NOMO-1 treated with DMSO at 0.1 percent for 48 hours (cell line): ENCODE data around the gene LAMB1.
"Not testable (repeated sequence)": the region's sequence is repeated elsewhere in the genome, so short reads cannot be mapped to it uniquely, and the experiment has no call there.

Source experiments
- DNase-seq: peaks from one replicate; lab custom pipeline; 2025; ENCODE audit not compliant: unreplicated experiment; lab: John Stamatoyannopoulos, UW

Gene LAMB1

DNA sequence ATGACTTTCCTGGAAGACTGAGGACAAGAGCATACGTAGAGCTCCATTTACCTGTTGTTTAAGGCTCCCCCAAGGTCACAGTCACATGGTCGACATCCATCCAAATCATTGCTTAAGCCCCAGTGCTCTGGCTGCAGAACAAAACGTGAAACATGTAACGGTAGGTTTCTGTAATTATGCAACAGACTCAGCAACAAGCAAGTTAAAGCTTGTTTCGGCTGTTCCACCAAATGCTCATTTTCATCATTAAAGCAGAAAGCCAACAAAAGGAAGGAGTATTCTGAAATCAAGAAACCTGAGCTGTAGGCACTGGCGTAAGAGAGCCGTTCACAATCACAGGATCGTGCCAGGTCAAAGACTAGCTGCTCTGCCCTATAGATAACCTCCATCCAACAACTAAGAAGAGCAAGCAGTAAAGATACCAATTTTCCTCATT is 30.0 kb downstream of the LAMB1 start:
- no peak for DNase-seq

- DNase-seq, result no peak
Measured at GRCh38 chr7:107972075-107972482, 30.9 kb downstream of the LAMB1 start.

GRCh38 chr7:107971613-107972012 is 31.3 kb downstream of the LAMB1 start:
- no peak for DNase-seq

DNA sequence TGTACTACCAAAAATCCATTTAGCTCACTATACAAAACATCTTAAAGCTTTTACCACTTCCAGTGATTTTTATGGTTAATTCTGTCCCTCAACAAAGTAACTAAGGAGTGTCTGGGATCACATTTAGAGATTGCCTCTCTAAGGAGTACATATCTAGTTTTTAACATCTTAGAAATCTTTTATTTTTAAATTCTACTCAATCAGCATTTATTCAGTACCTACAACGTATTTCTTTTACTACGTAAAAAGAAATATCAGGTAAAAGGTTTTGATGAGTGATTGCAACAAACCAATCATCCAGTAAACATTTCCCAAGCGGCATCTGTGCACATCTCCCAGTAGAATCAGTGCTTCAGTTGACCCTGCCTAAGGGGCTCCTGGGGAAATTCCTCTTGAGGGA is 31.9 kb downstream of the LAMB1 start:
- DNase-seq, result no peak

GRCh38 chr7:107969856-107970255 is 33.1 kb downstream of the LAMB1 start:
- no peak for DNase-seq

DNA sequence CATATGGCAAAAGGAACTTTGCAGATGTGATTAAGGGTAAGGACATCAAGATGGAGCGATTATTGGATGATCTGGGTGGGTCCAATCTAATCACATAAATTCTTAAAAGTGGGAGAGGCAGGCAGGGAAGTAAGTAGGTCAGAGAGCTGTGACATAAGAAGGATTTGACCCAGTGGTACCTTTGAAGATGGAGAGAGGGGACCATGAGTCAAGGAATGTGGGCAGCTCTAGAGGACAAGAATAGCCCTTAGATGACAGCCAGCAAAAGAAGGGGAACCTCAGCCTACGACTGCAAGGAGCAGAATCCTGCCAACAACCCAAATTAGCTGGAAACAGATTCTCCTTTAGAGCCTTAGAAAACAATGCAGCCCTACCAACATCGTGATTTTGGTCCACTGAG is 34.5 kb downstream of the LAMB1 start:
- DNase-seq, result no peak

DNA sequence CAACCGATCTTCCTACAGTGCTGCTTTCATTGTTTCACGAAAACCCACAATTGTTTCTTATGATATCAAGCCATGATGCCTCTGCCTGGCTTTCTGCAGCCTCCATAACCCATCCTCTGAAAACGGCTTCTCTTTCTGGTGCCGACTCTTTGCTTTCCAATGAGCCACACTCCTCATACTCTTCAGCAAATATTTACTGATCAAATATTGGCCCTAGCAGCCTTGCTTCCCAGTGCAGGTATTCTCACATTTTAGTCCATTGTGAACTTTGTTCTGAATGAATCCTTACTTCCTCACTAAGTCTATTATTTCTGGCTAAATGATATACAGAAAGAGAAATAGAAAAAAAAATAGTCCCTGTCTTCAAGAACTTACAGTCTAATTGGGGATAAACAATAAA is 35.5 kb downstream of the LAMB1 start:
- no peak for DNase-seq

GRCh38 chr7:107966711-107967110 is 36.2 kb downstream of the LAMB1 start:
- no peak for DNase-seq

DNA sequence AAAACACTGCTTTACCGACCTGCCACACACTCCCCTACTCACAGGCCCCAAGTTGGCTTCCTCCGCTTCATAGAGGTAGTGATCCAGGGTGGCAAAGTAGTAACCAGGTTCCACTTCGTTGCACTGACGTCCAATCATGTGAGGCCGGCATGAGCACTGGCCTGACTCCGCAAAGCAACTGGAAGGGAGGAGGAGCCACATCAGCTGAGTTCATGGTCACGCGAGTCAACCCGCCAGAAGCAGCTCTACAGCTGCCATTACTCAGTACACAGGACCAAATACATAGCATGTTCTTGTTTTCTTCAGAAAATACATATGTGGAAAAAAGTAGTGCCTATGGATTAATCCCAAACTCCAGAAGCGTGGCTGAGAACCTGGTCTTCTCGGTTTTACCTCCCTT is 38.5 kb downstream of the LAMB1 start:
- DNase-seq, result no peak

GRCh38 chr7:107962817-107963216 is 40.1 kb downstream of the LAMB1 start:
- no peak for DNase-seq

DNA sequence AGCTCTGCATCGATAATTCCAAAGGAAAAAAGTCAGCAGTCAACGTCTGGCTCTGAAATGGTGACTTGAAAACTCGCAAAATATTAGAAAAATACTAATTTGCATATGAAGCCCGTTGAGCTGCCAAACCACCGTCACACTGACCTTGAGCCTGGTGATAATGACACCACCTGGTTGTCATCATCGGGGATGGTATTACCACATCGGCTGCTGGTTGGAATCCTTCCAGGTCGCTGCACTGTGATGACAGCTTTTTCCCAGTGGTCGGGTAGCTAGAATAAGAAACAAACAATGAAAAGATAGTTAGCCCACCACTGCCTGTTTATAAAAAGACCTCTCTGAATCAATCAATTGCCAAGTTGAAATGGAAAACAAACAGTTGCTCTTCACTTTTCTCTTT is 41.6 kb downstream of the LAMB1 start:
- no peak for DNase-seq

GRCh38 chr7:107960272-107960671 is 42.7 kb downstream of the LAMB1 start:
- no peak for DNase-seq

GRCh38 chr7:107959527-107959898 is 43.4 kb downstream of the LAMB1 start:
- no peak for DNase-seq

- DNase-seq, result no peak
Measured at GRCh38 chr7:107958764-107959526, 44.0 kb downstream of the LAMB1 start.

DNA sequence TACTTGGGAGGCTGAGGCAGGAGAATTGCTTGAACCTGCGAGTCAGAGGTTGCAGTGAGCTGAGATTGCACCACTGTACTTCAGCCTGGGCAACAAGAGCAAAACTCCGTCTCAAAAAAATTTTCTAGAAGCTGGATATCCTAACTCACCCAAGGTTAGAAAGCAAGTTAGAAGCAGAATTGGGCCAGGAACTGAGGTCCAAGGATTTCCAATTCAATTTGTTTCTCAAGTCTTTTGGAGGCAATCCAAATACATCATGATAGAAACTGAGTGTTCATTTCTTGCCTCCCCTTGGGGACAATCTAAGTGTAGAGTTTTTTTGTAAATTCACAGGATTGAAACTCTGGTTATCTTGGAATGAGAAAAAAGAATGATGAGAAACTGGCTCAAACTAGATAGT is 45.5 kb downstream of the LAMB1 start:
- DNase-seq, result no peak

GRCh38 chr7:107956950-107957349 is 46.0 kb downstream of the LAMB1 start:
- not testable (repeated sequence) for DNase-seq

DNA sequence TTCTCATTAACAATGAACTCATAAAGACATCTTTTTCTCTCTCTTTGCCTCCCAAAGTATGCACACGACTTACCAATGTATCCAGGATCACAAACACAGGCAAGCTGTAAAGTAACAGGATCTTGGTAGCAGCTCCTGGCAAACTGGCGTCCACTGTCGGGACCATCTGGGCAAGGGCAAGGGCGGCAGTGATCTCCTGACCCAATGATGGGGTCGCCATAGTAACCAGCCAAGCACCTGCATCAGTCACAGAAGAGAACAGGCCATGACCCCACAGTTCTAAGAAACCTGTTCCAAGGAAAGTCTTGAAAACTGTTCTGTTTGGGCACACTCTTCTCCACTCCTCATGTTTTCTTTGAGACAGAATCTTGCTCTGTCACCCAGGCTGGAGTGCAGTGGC is 47.6 kb downstream of the LAMB1 start:
- DNase-seq, result no peak

- DNase-seq, result no peak
Measured at GRCh38 chr7:107953924-107954303, 49.0 kb downstream of the LAMB1 start.

DNA sequence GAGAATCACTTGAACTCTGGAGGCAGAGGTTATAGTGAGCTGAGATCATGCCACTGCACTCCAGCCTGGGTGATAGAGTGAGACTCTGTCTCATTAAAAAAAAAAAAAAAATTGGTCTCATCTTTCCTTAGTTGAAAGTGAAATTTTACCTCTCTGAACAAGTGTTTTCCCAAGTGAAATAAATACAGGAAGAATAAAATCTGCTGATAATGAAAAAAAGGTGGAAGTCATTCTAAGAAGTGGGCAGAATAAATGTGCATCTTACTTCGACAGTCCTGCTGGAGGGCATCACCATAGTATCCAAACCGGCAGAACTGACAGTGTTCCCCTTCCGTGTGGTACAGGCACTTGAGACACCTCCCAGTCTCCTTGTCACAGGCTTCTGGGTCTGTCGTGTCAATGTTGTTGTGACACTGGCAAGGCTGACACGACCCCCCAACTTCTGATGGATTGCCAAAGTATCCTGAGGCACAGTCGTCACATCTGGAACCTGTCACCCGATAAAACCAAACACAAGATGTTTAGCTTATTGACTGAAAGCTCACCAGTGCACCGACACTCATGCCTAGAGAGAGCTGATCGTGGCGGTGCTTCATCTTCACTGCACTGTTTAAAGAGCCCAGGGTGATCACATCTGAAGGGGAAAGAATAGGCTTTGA is 49.6 kb downstream of the LAMB1 start:
- no peak for DNase-seq

- DNase-seq, result no peak
Measured at GRCh38 chr7:107951896-107952295, 51.1 kb downstream of the LAMB1 start.

DNA sequence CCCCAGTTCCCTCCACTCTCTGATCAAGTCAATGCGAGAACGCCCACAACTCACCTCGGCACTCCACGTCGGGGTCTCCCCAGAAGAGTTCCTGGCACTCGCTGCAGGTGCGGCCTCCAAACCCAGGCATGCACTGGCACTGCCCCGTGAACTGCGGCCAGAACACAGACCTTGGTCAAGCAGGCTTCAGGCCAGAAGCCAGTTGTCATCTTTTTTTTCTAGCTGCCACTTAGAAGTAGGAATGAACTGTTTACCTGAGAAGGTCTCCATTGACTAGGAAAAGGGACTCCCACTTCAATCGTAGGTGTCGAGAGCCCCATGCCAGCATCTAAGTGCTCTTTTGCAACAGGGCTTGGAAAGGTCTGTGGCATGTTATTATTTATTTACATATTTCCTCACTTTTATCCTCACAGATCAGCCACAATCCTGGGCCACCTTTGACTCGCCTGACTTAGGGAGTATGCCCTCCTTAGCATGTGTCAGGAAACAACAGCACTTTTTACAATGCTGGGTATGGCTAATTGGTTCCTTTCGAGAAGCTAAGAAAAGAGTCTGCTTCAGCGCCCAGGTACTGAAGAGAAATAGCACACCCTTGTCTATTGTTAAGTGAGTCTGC is 51.7 kb downstream of the LAMB1 start:
- DNase-seq, result no peak

DNA sequence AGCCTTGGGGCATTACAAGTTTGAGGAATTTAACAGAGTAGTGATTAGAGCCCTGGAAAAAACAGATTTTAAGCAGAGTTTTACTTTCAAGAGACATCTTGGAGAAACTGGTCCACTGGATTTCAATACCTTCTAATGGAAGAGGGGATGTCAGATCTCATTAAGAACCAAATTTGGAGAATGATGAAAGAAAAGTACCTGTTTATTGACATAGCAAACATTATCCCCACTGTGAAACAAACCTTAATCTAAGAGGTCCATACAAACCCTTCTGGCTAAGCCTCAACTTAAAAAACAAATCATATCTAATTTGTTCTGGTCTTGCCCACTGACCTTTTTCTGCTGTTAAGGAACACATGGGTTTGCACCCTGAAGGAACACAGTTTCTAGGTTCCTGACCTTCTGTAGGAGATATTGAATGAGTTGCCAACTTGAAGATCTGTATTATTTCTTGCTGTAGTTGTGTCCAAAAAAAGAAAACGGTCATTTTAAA is 53.5 kb downstream of the LAMB1 start:
- no peak for DNase-seq
